HFFc6 (cell line): ENCODE results near the gene PRSS48. TPM values are rescaled to one million over a fixed set of nuclear protein-coding genes. Genes with fewer than 3 reads are reported as not detected.

Source experiments
- DNase-seq: peaks from one replicate; pipeline ENCODE4 v3.0.0-alpha.2; 2018
- H3K27ac Mint-ChIP-seq: 2 replicates; pipeline ENCODE4 v1.8.0; 2020; ENCODE audit warnings: mild to moderate bottlenecking, mixed read lengths
- H3K27me3 Mint-ChIP-seq: 2 replicates; pipeline ENCODE4 v1.8.0; 2021; ENCODE audit warnings: mild to moderate bottlenecking, moderate library complexity, mixed read lengths; ENCODE audit not compliant: insufficient read depth
- H3K36me3 Mint-ChIP-seq: 2 replicates; pipeline ENCODE4 v1.8.0; 2021; ENCODE audit warnings: low read depth, mixed read lengths
- H3K4me1 Mint-ChIP-seq: 2 replicates; pipeline ENCODE4 v1.8.0; 2020; ENCODE audit warnings: low read depth, mixed read lengths
- H3K4me3 Mint-ChIP-seq: 2 replicates; pipeline ENCODE4 v1.8.0; 2020; ENCODE audit warnings: mild to moderate bottlenecking, moderate library complexity, mixed read lengths
- H3K9me3 Mint-ChIP-seq: 2 replicates; pipeline ENCODE4 v1.8.0; 2020; ENCODE audit warnings: mild to moderate bottlenecking, mixed read lengths
- CTCF ChIP-seq: fragments of 200-600 bp; sonication (generic); IDR thresholded peaks from 2 replicates; pipeline ENCODE4 v1.5.0; 2021; ENCODE audit warnings: antibody characterized with exemption, mild to moderate bottlenecking
- total RNA-seq, 6 experiments: library from RNA; stranded (reverse); fragmentation: NEBNext Ultra II Directional; extraction: Animal tissue kit (Norgen Biotek cat#: 25700); gene quantifications; 2 replicates in 1 of 6; 3 replicates in 5 of 6; pipeline ENCODE4 v1.2.3, GENCODE V29; 2021

The PRSS48 gene
- total RNA-seq, 6 experiments from 2014 or later, result not detected

- Mint-ChIP-seq H3K9me3 (no peaks in the 10 kb centered on the region), H3K27ac (no peak overlapping the region), H3K27me3 (peaks cover 1% of the 10 kb centered on the region; the same call in 1 of the 2 replicates), H3K36me3 (no peaks in the 10 kb centered on the region), H3K4me3 (no peak overlapping the region), H3K4me1 (peaks cover 26% of the 10 kb centered on the region)
- no peak for TF ChIP-seq CTCF
- DNase-seq, result no peak
Measured at GRCh38 chr4:151314010-151314355, 37.0 kb downstream of the PRSS48 start.

- Mint-ChIP-seq H3K9me3 (no peaks in the 10 kb centered on the region), H3K4me1 (peaks cover 26% of the 10 kb centered on the region), H3K27me3 (peaks cover 1% of the 10 kb centered on the region; the same call in 1 of the 2 replicates), H3K36me3 (no peaks in the 10 kb centered on the region), H3K4me3 (no peak overlapping the region), H3K27ac (peak overlapping the region; percentile 10; the same call in 1 of the 2 replicates)
- TF ChIP-seq CTCF, result no peak
- DNase-seq, result no peak
Measured at GRCh38 chr4:151314479-151314878, 37.5 kb downstream of the PRSS48 start.

GRCh38 chr4:151315212-151315886 is 38.4 kb downstream of the PRSS48 start:
- peaks cover 1% of the 10 kb centered on the region; the same call in 1 of the 2 replicates for H3K27me3 Mint-ChIP-seq
- H3K4me1 Mint-ChIP-seq, result peaks cover 26% of the 10 kb centered on the region
- H3K27ac Mint-ChIP-seq, result peak overlapping the region; percentile 8; the same call in 1 of the 2 replicates
- no peaks in the 10 kb centered on the region for H3K36me3 Mint-ChIP-seq
- H3K4me3 Mint-ChIP-seq, result peak overlapping the region; percentile 28; the same call in 1 of the 2 replicates
- DNase-seq, result no peak
- no peak for TF ChIP-seq CTCF
- H3K9me3 Mint-ChIP-seq, result no peaks in the 10 kb centered on the region

GRCh38 chr4:151316645-151317044 is 39.7 kb downstream of the PRSS48 start:
- H3K9me3 Mint-ChIP-seq, result no peaks in the 10 kb centered on the region
- H3K27ac Mint-ChIP-seq, result no peak overlapping the region
- H3K27me3 Mint-ChIP-seq, result peaks cover 1% of the 10 kb centered on the region; the same call in 1 of the 2 replicates
- peaks cover 33% of the 10 kb centered on the region for H3K4me1 Mint-ChIP-seq
- no peak for TF ChIP-seq CTCF
- DNase-seq, result no peak
- no peak overlapping the region for H3K4me3 Mint-ChIP-seq
- no peaks in the 10 kb centered on the region for H3K36me3 Mint-ChIP-seq

GRCh38 chr4:151318307-151319006 is 41.5 kb downstream of the PRSS48 start:
- no peak overlapping the region for H3K4me3 Mint-ChIP-seq
- H3K36me3 Mint-ChIP-seq, result no peaks in the 10 kb centered on the region
- peaks cover 1% of the 10 kb centered on the region; the same call in 1 of the 2 replicates for H3K27me3 Mint-ChIP-seq
- TF ChIP-seq CTCF, result no peak
- H3K4me1 Mint-ChIP-seq, result peaks cover 51% of the 10 kb centered on the region
- no peak for DNase-seq
- no peaks in the 10 kb centered on the region for H3K9me3 Mint-ChIP-seq
- H3K27ac Mint-ChIP-seq, result no peak overlapping the region
